Posterior cingulate gyrus (tissue), 11 donors: ENCODE results near the gene SOD3.

ENCODE experiments used
- DNase-seq, 10 donors: peaks; one replicate each; pipeline versions ENCODE4 v3.0.0 to v3.0.0-alpha.2; 2020 to 2021; ENCODE audit warnings: mixed read lengths in 3 of 10
- intact Hi-C: fragments of 100-400 bp; cut with DNase I; formaldehyde crosslinking; loops from one replicate; pipeline ENCODE4 v1.15.1; 2023

The SOD3 gene

GRCh38 chr4:24794916-24795665 is at the start of gene SOD3:
SOD3 (plus strand) TSS chr4:24795573; CDS start chr4:24799522, 3,949 bp downstream.
- intact Hi-C loops: no loop called here
- peak in 6 of 10 donors; percentile 31 to 89 (median 64) for DNase-seq

- intact Hi-C loops: no loop called here
- no peak for DNase-seq
Observed at GRCh38 chr4:24747234-24747975, 48.0 kb upstream of the SOD3 start.

- intact Hi-C loops: no loop called here
- DNase-seq: no peak
Observed at GRCh38 chr4:24748023-24748422, 47.4 kb upstream of the SOD3 start.

GRCh38 chr4:24748758-24749350 is 46.5 kb upstream of the SOD3 start:
- no peak for DNase-seq
- intact Hi-C loops: no loop called here

- DNase-seq: no peak
- intact Hi-C loops: no loop called here
Observed at GRCh38 chr4:24750106-24750505, 45.3 kb upstream of the SOD3 start.

GRCh38 chr4:24751926-24752539 is 43.3 kb upstream of the SOD3 start:
- intact Hi-C loops: no loop called here

GRCh38 chr4:24753519-24753918 is 41.9 kb upstream of the SOD3 start:
- no peak for DNase-seq
- intact Hi-C loops: no loop called here

More at GRCh38 chr4:24751926-24752539, 43.3 kb upstream of the SOD3 start:
- DNase-seq: no peak

- no peak for DNase-seq
- intact Hi-C loops: no loop called here
Observed at GRCh38 chr4:24754571-24754970, 40.8 kb upstream of the SOD3 start.

GRCh38 chr4:24763631-24764297 is 31.6 kb upstream of the SOD3 start:
- DNase-seq: no peak
- intact Hi-C loops: no loop called here

- DNase-seq: no peak
- intact Hi-C loops: no loop called here
Observed at GRCh38 chr4:24764345-24764744, 31.0 kb upstream of the SOD3 start.

GRCh38 chr4:24765376-24765988 is 29.9 kb upstream of the SOD3 start:
- no peak for DNase-seq
- intact Hi-C loops: no loop called here

GRCh38 chr4:24768006-24768405 is 27.4 kb upstream of the SOD3 start:
- intact Hi-C loops: no loop called here
- no peak for DNase-seq

- intact Hi-C loops: no loop called here
Observed at GRCh38 chr4:24768604-24769003, 26.8 kb upstream of the SOD3 start.

GRCh38 chr4:24769571-24769970 is 25.8 kb upstream of the SOD3 start:
- intact Hi-C loops: no loop called here
- DNase-seq: no peak

More at GRCh38 chr4:24768604-24769003, 26.8 kb upstream of the SOD3 start:
- no peak for DNase-seq

- DNase-seq: no peak
- intact Hi-C loops: no loop called here
Observed at GRCh38 chr4:24770032-24770584, 25.3 kb upstream of the SOD3 start.

- intact Hi-C loops: no loop called here
- DNase-seq: no peak
Observed at GRCh38 chr4:24770667-24771066, 24.7 kb upstream of the SOD3 start.

- no peak for DNase-seq
- intact Hi-C loops: no loop called here
Observed at GRCh38 chr4:24771241-24771640, 24.1 kb upstream of the SOD3 start.

- intact Hi-C loops: no loop called here
- DNase-seq: no peak
Observed at GRCh38 chr4:24772061-24772705, 23.2 kb upstream of the SOD3 start.

- intact Hi-C loops: no loop called here
- no peak for DNase-seq
Observed at GRCh38 chr4:24772952-24773351, 22.4 kb upstream of the SOD3 start.
